ENCODE data around the gene CDC73. TPM values are rescaled to one million over a fixed set of nuclear protein-coding genes. Genes with fewer than 3 reads are reported as not detected.

CDC73 gene
- total and polyA plus RNA-seq, 2 of the 13 experiments (the other 11 are each of a cell fraction or from before 2014, with no cell fraction given): 20.2 to 26.3 TPM

GRCh38 chr1:193104907-193105820 is 16.7 kb upstream of the CDC73 start, which contains the start of gene GLRX2 (continued):
- TF ChIP-seq POLR2G (IDR thresholded peaks at IDR 0.05; ENCODE audit: low read depth, low read length): peak; percentile 82
- no peak for TF ChIP-seq FOXA1 (IDR thresholded peaks at IDR 0.05)
- TF ChIP-seq FOXA1 (CRISPR knock-in tag; IDR thresholded peaks at IDR 0.05): peak; percentile 66; the same call in 1 of the 2 replicates
- no peak; the same call in 1 of the 2 replicates for TF ChIP-seq TBX2 (CRISPR knock-in tag; IDR thresholded peaks at IDR 0.05; ENCODE audit: borderline replicate concordance)
- TF ChIP-seq GATA4 (IDR thresholded peaks at IDR 0.05; ENCODE audit: borderline replicate concordance, low read depth): peak; percentile 23; the same call in 1 of the 2 replicates
- no peak for TF ChIP-seq FOSL1 (CRISPR knock-in tag; IDR thresholded peaks at IDR 0.05; ENCODE audit: borderline replicate concordance)
- TF ChIP-seq NONO (IDR thresholded peaks at IDR 0.05): no peak
- TF ChIP-seq NONO (CRISPR knock-in tag; conservative IDR thresholded peaks at IDR 0.05): peak; percentile 63
- no peak for TF ChIP-seq ZBTB7B (CRISPR knock-in tag; IDR thresholded peaks at IDR 0.05)
- TF ChIP-seq NR0B2 (CRISPR knock-in tag; IDR thresholded peaks at IDR 0.05): peak; percentile 54; the same call in 1 of the 2 replicates
- TF ChIP-seq SSRP1 (CRISPR knock-in tag; IDR thresholded peaks at IDR 0.05): no peak
- TF ChIP-seq GLMP (CRISPR knock-in tag; IDR thresholded peaks at IDR 0.05; ENCODE audit: borderline replicate concordance): no peak
- TF ChIP-seq ZSCAN9 (CRISPR knock-in tag; IDR thresholded peaks at IDR 0.05; ENCODE audit: borderline replicate concordance): no peak
- peak; percentile 14; the same call in 1 of the 2 replicates for TF ChIP-seq FOXP4 (CRISPR knock-in tag; IDR thresholded peaks at IDR 0.05)
- peak; percentile 84 for TF ChIP-seq SP5 (CRISPR knock-in tag; IDR thresholded peaks at IDR 0.05; ENCODE audit: borderline replicate concordance, low read depth)
- peak; percentile 77 for TF ChIP-seq ZFX (CRISPR knock-in tag; IDR thresholded peaks at IDR 0.05; ENCODE audit: low read depth)
- TF ChIP-seq ZNF160 (CRISPR knock-in tag; IDR thresholded peaks at IDR 0.05): peak; percentile 32; the same call in 1 of the 2 replicates
- TF ChIP-seq ZNF446 (CRISPR knock-in tag; IDR thresholded peaks at IDR 0.05): 0 out of 2 replicates have a peak, but pooled peaks have one; percentile 78
- TF ChIP-seq MEIS1 (CRISPR knock-in tag; IDR thresholded peaks at IDR 0.05; ENCODE audit: borderline replicate concordance): no peak; the same call in 1 of the 2 replicates
- TF ChIP-seq JUNB (CRISPR knock-in tag; IDR thresholded peaks at IDR 0.05; ENCODE audit: borderline replicate concordance): no peak
- TF ChIP-seq HNF1A (IDR thresholded peaks at IDR 0.05; ENCODE audit: low read depth): no peak
- peak; percentile 20; the same call in 1 of the 2 replicates for TF ChIP-seq HNF1A (CRISPR knock-in tag; IDR thresholded peaks at IDR 0.05; ENCODE audit: borderline replicate concordance)

Measured in HepG2 (cell line).